Coronary artery (tissue), 2 donors: ENCODE results near the gene RNF169.

Experiments
- DNase-seq: peaks from one replicate; pipeline ENCODE4 v3.0.0-alpha.2; 2017; ENCODE audit warnings: low spot score
- H3K27ac ChIP-seq, 2 donors: fragments of 200-600 bp; sonication (generic); one replicate each; pipeline ENCODE4 v1.5.1; 2016 to 2019
- H3K4me3 ChIP-seq: fragments of 200-600 bp; sonication (generic); 2 replicates; pipeline ENCODE4 v1.5.1; 2016; ENCODE audit warnings: mild to moderate bottlenecking, moderate library complexity
- CTCF ChIP-seq: fragments of 200-600 bp; sonication (generic); IDR thresholded peaks from one replicate; pipeline ENCODE4 v1.5.1; 2019; ENCODE audit warnings: antibody characterized with exemption

The RNF169 gene

GRCh38 chr11:74866557-74866956 is 117.9 kb downstream of the RNF169 start:
- Histone ChIP-seq H3K27ac (no peak overlapping the region), H3K4me3 (no peak overlapping the region)
- DNase-seq, result no peak
- TF ChIP-seq CTCF, result no peak

GRCh38 chr11:74870485-74870884 is 121.8 kb downstream of the RNF169 start:
- DNase-seq, result no peak
- Histone ChIP-seq H3K4me3 (no peak overlapping the region), H3K27ac (no peak overlapping the region)
- no peak for TF ChIP-seq CTCF

GRCh38 chr11:74871037-74871436 is 122.4 kb downstream of the RNF169 start:
- no peak overlapping the region for H3K27ac ChIP-seq
- no peak for TF ChIP-seq CTCF
- DNase-seq, result no peak
- H3K4me3 ChIP-seq, result no peak overlapping the region

GRCh38 chr11:74877132-74877531 is 128.5 kb downstream of the RNF169 start:
- TF ChIP-seq CTCF, result no peak
- Histone ChIP-seq H3K27ac (no peak overlapping the region), H3K4me3 (no peak overlapping the region)
- no peak for DNase-seq
